Coronary artery (tissue), 2 donors: ENCODE measurements around the gene MCU.

Source experiments
- DNase-seq: peaks from one replicate; pipeline ENCODE4 v3.0.0-alpha.2; 2017; ENCODE audit warnings: low spot score
- H3K27ac ChIP-seq, 2 donors: fragments of 200-600 bp; sonication (generic); one replicate each; pipeline ENCODE4 v1.5.1; 2016 to 2019
- H3K4me3 ChIP-seq: fragments of 200-600 bp; sonication (generic); 2 replicates; pipeline ENCODE4 v1.5.1; 2016; ENCODE audit warnings: mild to moderate bottlenecking, moderate library complexity
- TF ChIP-seq, protein P1 (sequence below): fragments of 200-600 bp; sonication (generic); IDR thresholded peaks from one replicate; pipeline ENCODE4 v1.5.1; 2019; ENCODE audit warnings: antibody characterized with exemption

The MCU gene

DNA sequence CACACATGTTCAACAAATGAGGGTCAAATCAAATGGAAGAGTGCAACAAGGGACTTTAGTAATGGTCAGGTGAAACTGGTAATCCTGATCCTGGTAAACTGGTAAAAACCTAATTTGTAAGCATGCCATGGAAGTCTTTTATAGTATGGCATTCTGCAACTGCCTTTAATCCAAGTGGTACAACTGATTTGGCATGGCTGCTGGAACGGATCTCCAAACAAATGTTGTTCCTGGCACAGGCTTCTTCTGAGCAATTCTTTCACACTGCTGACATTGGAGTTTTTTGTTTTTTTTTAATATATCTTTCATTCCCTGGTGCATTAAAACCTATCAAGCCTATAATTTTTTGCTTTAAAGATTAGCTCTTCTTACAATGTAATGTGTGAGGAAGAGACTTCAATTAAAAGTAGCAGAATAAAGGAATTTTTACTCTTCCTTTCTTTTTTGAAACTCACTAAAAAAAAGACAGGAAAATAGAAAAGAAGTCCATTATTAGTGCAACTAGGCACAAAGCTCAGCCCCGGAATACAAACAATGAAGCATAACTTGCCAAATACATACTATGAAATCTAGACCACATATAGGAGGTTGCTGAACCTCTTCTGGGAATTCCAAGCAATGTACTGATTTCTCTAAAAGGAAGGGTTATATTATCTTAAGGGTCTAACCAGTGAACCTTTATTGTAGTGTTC lies 122.3 kb downstream of the MCU start:
- TF ChIP-seq, protein P1, sequence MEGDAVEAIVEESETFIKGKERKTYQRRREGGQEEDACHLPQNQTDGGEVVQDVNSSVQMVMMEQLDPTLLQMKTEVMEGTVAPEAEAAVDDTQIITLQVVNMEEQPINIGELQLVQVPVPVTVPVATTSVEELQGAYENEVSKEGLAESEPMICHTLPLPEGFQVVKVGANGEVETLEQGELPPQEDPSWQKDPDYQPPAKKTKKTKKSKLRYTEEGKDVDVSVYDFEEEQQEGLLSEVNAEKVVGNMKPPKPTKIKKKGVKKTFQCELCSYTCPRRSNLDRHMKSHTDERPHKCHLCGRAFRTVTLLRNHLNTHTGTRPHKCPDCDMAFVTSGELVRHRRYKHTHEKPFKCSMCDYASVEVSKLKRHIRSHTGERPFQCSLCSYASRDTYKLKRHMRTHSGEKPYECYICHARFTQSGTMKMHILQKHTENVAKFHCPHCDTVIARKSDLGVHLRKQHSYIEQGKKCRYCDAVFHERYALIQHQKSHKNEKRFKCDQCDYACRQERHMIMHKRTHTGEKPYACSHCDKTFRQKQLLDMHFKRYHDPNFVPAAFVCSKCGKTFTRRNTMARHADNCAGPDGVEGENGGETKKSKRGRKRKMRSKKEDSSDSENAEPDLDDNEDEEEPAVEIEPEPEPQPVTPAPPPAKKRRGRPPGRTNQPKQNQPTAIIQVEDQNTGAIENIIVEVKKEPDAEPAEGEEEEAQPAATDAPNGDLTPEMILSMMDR, result no peak
- H3K4me3 ChIP-seq, result no peak overlapping the region
- no peak overlapping the region for H3K27ac ChIP-seq
- DNase-seq, result no peak

DNA sequence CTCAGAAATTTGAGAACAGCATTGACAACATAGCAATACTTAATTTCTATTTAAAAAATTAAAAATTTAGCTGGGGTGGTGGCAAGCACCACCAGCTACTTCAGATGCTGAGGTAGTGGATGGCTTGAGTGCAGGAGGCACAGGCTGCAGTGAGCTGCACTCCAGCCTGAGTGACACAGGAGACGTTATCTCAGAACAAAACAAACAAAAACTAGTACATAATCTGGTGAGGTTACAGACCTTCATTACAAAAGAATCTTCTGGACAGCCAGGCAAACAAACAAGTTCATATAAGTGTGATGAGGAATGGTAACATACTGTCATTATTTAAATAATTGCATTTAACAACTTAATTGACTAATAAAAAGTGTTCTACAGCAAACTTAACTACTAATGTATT lies 124.6 kb downstream of the MCU start:
- no peak for DNase-seq
- no peak overlapping the region for H3K4me3 ChIP-seq
- no peak overlapping the region for H3K27ac ChIP-seq
- TF ChIP-seq, protein P1, result no peak

DNA sequence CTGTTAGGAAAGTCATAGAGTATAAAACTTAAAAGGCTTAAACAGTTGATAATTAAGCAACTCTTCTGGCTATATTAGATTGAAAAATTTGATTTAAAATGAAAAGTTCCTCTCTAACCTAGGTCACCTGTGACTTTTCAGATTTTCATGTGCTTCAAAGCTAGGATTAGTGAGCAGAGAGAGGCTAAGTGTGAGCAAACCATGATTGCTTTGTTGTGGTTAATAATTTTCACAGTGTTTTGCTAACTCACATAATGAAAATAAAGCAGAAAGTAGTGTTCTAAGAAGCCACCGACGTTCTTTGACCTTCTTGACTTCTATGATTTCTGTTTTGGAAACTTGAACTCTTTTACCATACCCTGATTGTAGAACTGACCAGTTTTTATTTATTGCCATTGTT lies 126.1 kb downstream of the MCU start:
- no peak for DNase-seq
- no peak overlapping the region for H3K4me3 ChIP-seq
- TF ChIP-seq, protein P1, result no peak
- no peak overlapping the region for H3K27ac ChIP-seq

DNA sequence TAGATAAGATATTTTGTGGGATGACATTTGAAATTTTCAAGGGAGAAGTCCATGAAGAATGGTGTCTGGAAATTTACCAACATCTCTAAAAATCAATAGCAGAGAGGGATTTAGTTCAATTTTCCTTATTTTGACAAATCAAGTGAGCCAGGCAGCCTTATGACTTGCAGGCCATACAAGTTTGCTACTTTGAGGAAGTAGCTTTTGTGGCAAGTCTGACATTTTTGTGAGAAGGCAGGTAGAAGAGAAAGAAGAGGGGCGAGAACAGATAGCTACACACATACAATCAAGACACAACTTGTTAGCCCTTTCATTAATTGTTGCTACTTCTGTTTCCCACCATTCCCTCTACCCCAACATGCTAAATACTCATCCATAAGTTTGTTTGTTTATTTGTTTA lies 127.1 kb downstream of the MCU start:
- no peak overlapping the region for H3K27ac ChIP-seq
- TF ChIP-seq, protein P1, result no peak
- DNase-seq, result no peak
- no peak overlapping the region for H3K4me3 ChIP-seq

DNA sequence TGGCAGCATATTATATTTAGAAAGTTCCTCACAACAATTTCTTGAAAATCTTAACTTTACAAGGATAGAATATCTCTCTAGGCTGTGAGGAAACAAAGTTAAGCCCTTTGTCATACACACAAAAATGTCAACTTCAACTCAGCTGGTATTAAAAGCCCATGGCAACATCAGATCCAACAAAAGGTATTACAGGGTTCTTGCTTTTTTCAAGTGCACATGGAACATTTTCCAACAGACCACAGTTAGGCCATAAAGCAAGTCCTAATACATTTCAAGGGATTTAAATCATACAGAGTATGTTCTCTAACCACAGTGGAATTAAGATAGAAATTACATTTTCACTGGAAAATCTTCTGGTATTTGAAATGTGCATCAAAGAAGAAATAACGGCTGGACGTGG lies 129.7 kb downstream of the MCU start:
- Histone ChIP-seq H3K4me3 (no peak overlapping the region), H3K27ac (no peak overlapping the region)
- TF ChIP-seq, protein P1, result no peak
- DNase-seq, result no peak

DNA sequence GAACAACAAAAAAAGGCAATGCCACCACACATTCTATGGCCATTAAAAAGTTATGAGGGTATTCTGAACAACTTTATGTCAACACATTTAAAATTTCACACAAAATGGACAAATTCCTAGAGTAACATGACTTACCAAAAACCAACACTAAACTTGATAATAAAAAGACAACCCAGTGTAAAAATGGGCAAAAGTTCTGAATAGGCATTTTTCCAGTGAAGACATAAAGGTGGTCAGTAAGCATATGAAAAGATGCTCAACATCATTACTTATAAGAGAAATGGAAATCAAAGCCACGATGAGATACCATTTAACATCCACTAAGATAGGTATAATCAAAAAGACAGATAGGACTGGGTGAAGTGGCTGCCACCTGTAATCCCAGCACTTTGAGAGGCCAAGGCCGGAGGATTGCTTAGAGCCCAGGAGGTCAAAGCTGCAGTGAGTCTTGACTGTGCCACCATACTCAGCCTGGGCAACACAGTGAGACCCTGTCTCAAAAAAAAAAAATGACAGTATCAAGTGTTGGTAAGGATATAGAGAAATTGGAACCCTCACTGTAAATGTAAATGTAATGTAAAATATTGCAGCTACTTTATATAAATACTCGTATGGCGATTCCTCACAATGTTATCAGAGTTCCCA lies 130.5 kb downstream of the MCU start:
- TF ChIP-seq, protein P1, result no peak
- Histone ChIP-seq H3K4me3 (no peak overlapping the region), H3K27ac (no peak overlapping the region)
- DNase-seq, result no peak

DNA sequence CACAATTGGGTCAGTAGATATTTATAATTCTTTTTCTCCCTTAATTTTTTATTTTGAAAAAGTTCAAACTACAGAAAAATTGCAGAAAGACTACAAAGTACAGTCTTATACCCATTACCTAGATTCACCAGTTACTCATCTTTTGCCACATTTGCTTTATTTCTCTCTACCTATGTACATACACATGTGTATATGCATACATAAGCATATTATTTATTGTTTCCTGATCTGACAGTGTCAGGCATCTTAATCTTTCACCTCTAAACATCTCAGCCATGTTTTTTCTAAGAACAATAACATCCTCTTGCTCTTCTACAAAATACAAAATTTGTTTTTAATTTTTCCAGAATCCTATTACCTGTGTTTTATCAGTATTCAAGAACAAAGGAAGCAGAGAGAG lies 133.2 kb downstream of the MCU start:
- TF ChIP-seq, protein P1, result no peak
- no peak for DNase-seq
- no peak overlapping the region for H3K4me3 ChIP-seq
- H3K27ac ChIP-seq, result no peak overlapping the region
